Measurements from ENCODE around the gene SLC25A23. TPM values are rescaled to one million over a fixed set of nuclear protein-coding genes. Genes with fewer than 3 reads are reported as not detected.
"Not testable (repeated sequence)": the region's sequence is repeated elsewhere in the genome, so short reads cannot be mapped to it uniquely, and the experiment has no call there.

SLC25A23 gene
- polyA plus RNA-seq = 10 to 100 TPM in 1 of 3 donors, 1 to 10 TPM in 1, under 1 TPM in 1; 0.61 to 14.7 (median 4.1) TPM

GRCh38 chr19:6459262-6460098 lies at the start of gene SLC25A23:
SLC25A23 (minus strand) TSS chr19:6459792; CDS start chr19:6459628, 164 bp downstream.
- peak; percentile 47 to 55 (median 49) for DNase-seq
- H3K4me3 Mint-ChIP-seq = peak within 1 kb of the TSS; percentile 94 to 97 (median 96)
- peaks cover 12 to 22% of the 10 kb centered on the region in 2 donors for H3K4me1 Mint-ChIP-seq
- H3K27me3 Mint-ChIP-seq (ENCODE audit: low read depth in 3 of 3) = peaks cover 6 to 10% (median 6%) of the 10 kb centered on the region in 3 donors
- peaks cover 4 to 10% (median 8%) of the 10 kb centered on the region in 3 donors for H3K36me3 Mint-ChIP-seq
- H3K27ac Mint-ChIP-seq = peak within 1 kb of the TSS; percentile 80 to 92 (median 85)
- no peaks in the 10 kb centered on the region for H3K9me3 Mint-ChIP-seq

DNA sequence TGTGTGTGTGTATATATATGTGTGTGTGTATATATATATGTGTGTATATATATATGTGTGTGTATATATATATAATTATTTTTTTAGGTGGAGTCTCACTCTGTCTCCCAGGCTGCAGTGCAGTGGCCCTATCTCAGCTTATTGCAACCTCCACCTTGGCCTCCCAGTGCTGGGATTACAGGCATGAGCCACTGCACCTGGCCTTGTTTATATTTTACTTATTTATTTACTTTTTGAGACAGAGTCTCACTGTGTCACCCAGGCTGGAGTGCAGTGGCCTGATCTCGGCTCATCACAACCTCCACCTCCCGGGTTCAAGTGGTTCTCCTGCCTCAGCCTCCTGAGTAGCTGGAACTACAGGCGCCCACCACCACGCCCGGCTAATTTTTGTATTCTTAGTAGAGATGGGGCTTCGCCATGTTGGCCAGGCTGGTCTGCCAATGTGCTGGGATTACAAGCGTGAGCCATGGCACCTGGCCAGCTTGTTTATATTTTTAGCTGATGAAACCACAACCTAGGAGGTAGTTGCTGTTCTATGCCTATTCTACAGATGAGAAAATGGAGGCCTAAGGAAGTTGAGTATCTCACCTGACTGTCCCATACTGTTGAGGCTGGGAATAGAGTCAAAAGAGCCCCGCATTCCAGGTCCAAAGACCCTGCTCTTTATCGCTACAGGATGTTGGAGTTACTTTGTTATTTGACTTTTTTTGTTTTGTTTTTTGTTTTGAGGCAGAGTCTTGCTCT lies 48.6 kb upstream of the SLC25A23 start:
- H3K27ac Mint-ChIP-seq = peak overlapping the region in 1 of 6 donors; percentile 26
- not testable (repeated sequence) for H3K27me3 Mint-ChIP-seq (ENCODE audit: low read depth in 3 of 3); DNase-seq; H3K4me1 Mint-ChIP-seq; H3K9me3 Mint-ChIP-seq; H3K36me3 Mint-ChIP-seq; H3K4me3 Mint-ChIP-seq

DNA sequence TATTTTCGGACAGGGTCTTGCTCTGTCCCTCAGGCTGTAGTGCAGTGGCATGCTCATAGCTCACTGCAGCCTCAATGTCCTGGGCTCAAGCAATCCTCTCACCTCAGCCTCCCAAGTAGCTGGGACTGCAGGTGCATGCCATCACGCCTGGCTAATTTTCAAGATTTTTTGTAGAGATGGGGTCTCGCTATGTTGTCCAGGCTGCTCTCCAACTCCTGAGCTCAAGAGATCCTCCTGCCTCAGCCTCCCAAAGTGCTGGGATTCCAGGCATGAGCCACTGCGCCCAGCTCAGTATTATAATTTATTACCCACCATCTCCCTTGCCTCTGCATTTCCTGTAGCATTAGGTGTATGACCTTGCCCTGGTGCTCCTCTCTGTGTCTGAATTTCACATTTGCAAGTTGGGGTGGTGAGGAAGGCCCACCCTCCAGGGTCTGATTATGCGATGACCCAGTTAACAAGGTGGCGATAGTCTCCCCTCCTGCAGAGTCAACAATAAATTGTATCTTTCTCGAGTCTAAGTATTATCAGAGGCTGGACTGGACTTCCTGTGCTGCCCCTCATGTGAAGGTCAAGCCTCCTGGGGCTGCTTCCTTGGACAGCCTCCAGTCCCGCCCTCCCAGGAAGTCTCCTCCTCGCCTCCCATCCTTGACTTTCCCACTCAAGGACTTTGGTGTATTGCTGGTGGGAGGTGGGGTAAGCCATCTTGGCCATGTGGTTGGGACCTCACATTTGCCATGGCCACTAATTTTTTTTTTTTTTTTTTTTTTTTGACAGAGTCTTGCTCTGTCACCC lies 44.0 kb upstream of the SLC25A23 start:
- peaks cover 0 to 4% (median 0%) of the 10 kb centered on the region in 3 donors for H3K36me3 Mint-ChIP-seq
- H3K4me1 Mint-ChIP-seq = peaks cover 6 to 15% of the 10 kb centered on the region in 2 donors
- H3K9me3 Mint-ChIP-seq = no peaks in the 10 kb centered on the region
- DNase-seq = no peak
- H3K27me3 Mint-ChIP-seq (ENCODE audit: low read depth in 3 of 3) = peaks cover 9 to 15% (median 13%) of the 10 kb centered on the region in 3 donors
- no peak overlapping the region for H3K27ac Mint-ChIP-seq
- peak overlapping the region in 2 of 5 donors; percentile 39 to 48 for H3K4me3 Mint-ChIP-seq

GRCh38 chr19:6501740-6502648 lies 42.4 kb upstream of the SLC25A23 start, which contains the start of gene TUBB4A:
TUBB4A (minus strand) TSS chr19:6502309; CDS start chr19:6502212, 97 bp downstream.
- peaks cover 9 to 14% (median 11%) of the 10 kb centered on the region in 3 donors for H3K27me3 Mint-ChIP-seq (ENCODE audit: low read depth in 3 of 3)
- peak within 1 kb of the TSS in 1 of 6 donors; percentile 73 for H3K27ac Mint-ChIP-seq
- peaks cover 0 to 4% (median 0%) of the 10 kb centered on the region in 3 donors for H3K36me3 Mint-ChIP-seq
- no peaks in the 10 kb centered on the region for H3K9me3 Mint-ChIP-seq
- H3K4me1 Mint-ChIP-seq = peaks cover 6 to 15% of the 10 kb centered on the region in 2 donors
- peak; percentile 15 to 33 (median 19) for DNase-seq
- H3K4me3 Mint-ChIP-seq = peak within 1 kb of the TSS; percentile 73 to 85 (median 81)

DNA sequence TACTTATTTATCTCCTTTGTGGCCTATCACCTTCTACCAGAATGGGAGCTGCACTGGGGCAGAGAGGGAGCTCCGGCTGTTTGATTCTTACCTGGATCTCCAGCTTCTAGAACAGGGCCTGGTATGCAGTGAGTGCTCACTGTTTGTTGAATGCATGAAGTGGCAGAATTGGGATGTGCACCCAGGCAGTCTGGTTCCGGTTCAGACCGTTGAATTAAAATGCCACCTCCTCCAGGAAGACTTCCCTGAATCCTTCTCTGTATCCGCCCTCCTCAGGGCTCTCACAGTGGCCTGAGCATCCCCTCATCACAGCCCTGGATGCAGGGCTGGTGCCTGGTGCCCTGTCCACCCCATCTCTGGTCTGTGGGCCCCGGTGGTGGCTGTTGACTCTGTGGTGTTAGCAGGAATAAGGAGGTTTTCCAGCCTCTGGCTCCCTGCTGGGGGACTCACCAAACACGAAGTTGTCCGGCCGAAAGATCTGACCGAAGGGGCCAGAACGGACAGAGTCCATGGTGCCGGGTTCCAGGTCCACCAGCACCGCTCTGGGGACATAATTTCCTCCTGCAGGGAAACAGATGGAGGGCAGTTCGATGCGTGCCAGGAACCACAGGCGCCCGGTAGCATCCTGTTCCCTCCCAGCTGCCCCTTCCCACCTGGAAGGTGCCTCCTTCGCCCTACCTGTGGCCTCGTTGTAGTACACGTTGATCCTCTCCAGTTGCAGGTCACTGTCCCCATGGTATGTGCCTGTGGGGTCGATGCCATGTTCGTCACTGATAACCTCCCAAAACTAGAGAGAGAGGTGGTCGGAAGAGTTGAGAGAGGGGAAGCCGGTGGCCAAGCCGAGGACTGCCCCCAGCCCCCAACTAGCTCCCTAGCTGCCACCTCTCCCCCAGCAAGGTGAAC lies 41.5 kb upstream of the SLC25A23 start:
- peak overlapping the region; percentile 73 to 85 (median 81) for H3K4me3 Mint-ChIP-seq
- peak overlapping the region in 1 of 6 donors; percentile 73 for H3K27ac Mint-ChIP-seq
- H3K27me3 Mint-ChIP-seq (ENCODE audit: low read depth in 3 of 3) = peaks cover 9 to 14% (median 10%) of the 10 kb centered on the region in 3 donors
- H3K36me3 Mint-ChIP-seq = peaks cover 0 to 4% (median 0%) of the 10 kb centered on the region in 3 donors
- no peaks in the 10 kb centered on the region for H3K9me3 Mint-ChIP-seq
- no peak for DNase-seq
- peaks cover 6 to 15% of the 10 kb centered on the region in 2 donors for H3K4me1 Mint-ChIP-seq

GRCh38 chr19:6499052-6499790 lies 39.6 kb upstream of the SLC25A23 start:
- H3K27me3 Mint-ChIP-seq (ENCODE audit: low read depth in 3 of 3) = peaks cover 2 to 8% (median 8%) of the 10 kb centered on the region in 3 donors
- H3K4me1 Mint-ChIP-seq = peaks cover 0 to 8% of the 10 kb centered on the region in 2 donors
- DNase-seq = no peak
- H3K4me3 Mint-ChIP-seq = no peak overlapping the region
- peaks cover 0 to 4% (median 0%) of the 10 kb centered on the region in 3 donors for H3K36me3 Mint-ChIP-seq
- H3K9me3 Mint-ChIP-seq = no peaks in the 10 kb centered on the region
- no peak overlapping the region for H3K27ac Mint-ChIP-seq

DNA sequence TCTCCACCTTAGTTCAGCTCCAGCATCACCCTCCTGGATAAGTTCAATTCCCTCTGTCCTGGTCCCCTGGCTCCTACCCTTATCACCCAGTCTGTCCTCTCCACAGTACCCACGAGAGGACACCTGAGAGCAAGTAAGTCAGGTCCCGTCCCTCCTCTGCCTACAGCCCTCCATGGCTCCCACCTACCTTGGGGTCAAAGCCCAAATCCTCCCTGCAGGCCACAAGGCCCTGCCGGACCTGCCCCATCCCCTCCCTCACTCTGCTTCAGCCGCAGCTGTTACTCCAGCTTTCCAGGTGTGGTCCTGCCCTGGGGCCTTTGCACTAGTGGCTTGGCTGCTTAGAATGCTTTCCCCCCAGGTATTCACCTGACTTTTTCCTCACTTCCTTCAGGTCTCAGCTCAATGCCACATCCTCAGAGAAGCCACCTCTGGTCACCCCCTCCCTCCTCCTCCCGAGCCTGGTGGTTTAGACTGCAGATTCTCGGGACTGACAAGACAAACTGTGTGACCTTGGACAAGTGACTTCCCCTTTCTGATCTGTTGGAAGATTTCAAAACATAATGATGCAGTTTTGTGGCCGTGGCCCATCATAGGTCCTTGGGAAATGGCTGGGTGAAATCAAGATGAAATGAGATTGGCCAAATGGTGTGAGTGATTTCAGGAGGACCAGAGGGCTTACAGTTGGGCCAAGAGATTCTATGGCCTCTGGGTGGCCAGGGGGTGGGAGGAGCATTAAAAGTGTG lies 38.9 kb upstream of the SLC25A23 start:
- Mint-ChIP-seq H3K27me3 (ENCODE audit: low read depth in 3 of 3) (peaks cover 2 to 8% (median 6%) of the 10 kb centered on the region in 3 donors), H3K4me1 (peaks cover 0 to 6% of the 10 kb centered on the region in 2 donors), H3K36me3 (peaks cover 0 to 4% (median 0%) of the 10 kb centered on the region in 3 donors), H3K27ac (peak overlapping the region in 2 of 6 donors; percentile 29 to 56), H3K4me3 (no peak overlapping the region), H3K9me3 (no peaks in the 10 kb centered on the region)
- DNase-seq = no peak

- no peak for DNase-seq
- Mint-ChIP-seq H3K9me3 (no peaks in the 10 kb centered on the region), H3K4me1 (no peaks in the 10 kb centered on the region), H3K36me3 (peaks cover 0 to 4% (median 0%) of the 10 kb centered on the region in 3 donors), H3K27me3 (ENCODE audit: low read depth in 3 of 3) (peaks cover 0 to 7% (median 1%) of the 10 kb centered on the region in 3 donors), H3K27ac (no peak overlapping the region), H3K4me3 (no peak overlapping the region)
These were observed 36.4 kb upstream of the SLC25A23 start for GRCh38 chr19:6495947-6496346.

GRCh38 chr19:6494438-6495036 lies 34.9 kb upstream of the SLC25A23 start:
- no peak overlapping the region for H3K4me3 Mint-ChIP-seq
- no peak for DNase-seq
- H3K9me3 Mint-ChIP-seq = no peaks in the 10 kb centered on the region
- no peak overlapping the region for H3K27ac Mint-ChIP-seq
- H3K36me3 Mint-ChIP-seq = peaks cover 0 to 2% (median 0%) of the 10 kb centered on the region in 3 donors
- H3K4me1 Mint-ChIP-seq = peaks cover 8% of the 10 kb centered on the region in 2 donors
- H3K27me3 Mint-ChIP-seq (ENCODE audit: low read depth in 3 of 3) = peaks cover 0 to 3% (median 1%) of the 10 kb centered on the region in 3 donors
